ENCODE measurements around the gene P3H1. TPM values are rescaled to one million over a fixed set of nuclear protein-coding genes. Genes with fewer than 3 reads are reported as not detected.

The P3H1 gene
- total and polyA plus RNA-seq, 2 of the 13 experiments (the other 11 are each of a cell fraction or from before 2014, with no cell fraction given), result 64.6 to 120 TPM

- ChIA-PET POLR2A (interaction anchor here (2.8 kb wide), 1 partner anchor 78 kb away, joined by 29 read pairs; the partner anchor contains the start of gene ZNF691), CTCF (ENCODE audit: low intra/inter-chr PET ratio, low total read pairs) (no interaction called here)
- Histone ChIP-seq H3K27me3 (ENCODE audit: control insufficient read depth in 1 of 2, insufficient read depth in 2 of 2, low read length in 2 of 2) (peaks cover 0 to 4% of the 10 kb centered on the region in 2 experiments; a peak in 1 of 5 replicates), H3K36me3 (replicated peaks in 1 of 2; ENCODE audit: control insufficient read depth in 1 of 2, insufficient read depth in 2 of 2, low read length in 2 of 2) (peaks cover 1 to 8% of the 10 kb centered on the region in 2 experiments; a peak in 3 of 5 replicates), H3K9ac (ENCODE audit: insufficient read depth, low read depth, low read length) (peak overlapping the region; percentile 93), H3K9me3 (ENCODE audit: low read length) (no peaks in the 10 kb centered on the region), H4K20me1 (ENCODE audit: insufficient read depth, low read length) (no peaks in the 10 kb centered on the region; the same call in 1 of the 2 replicates), H3K27ac (ENCODE audit: extremely low read length, insufficient read depth, low read length) (peak overlapping the region; percentile 77), H3K79me2 (ENCODE audit: insufficient read depth, low read length) (peaks cover 79% of the 10 kb centered on the region), H3K4me3 (replicated peaks in 1 of 3; ENCODE audit: insufficient read depth in 1 of 3, low read depth in 2 of 3, low read length in 3 of 3) (peak overlapping the region; percentile 95 to 99 (median 97); a peak in 5 of 6 replicates), H2AFZ (ENCODE audit: low read length) (no peak overlapping the region), H3K4me2 (ENCODE audit: low read depth, low read length) (peak overlapping the region; percentile 81), H3K4me1 (ENCODE audit: insufficient read depth, low read length) (peaks cover 51% of the 10 kb centered on the region)
- ATAC-seq, result no peak
- intact Hi-C loops (cut with micrococcal nuclease; ENCODE audit: unreplicated experiment), result loop anchor here (5.0 kb wide), 1 partner anchor 49 kb away; the partner anchor contains the start of genes ERMAP and SVBP
- no peak for FAIRE-seq
- TF ChIP-seq, protein P1, sequence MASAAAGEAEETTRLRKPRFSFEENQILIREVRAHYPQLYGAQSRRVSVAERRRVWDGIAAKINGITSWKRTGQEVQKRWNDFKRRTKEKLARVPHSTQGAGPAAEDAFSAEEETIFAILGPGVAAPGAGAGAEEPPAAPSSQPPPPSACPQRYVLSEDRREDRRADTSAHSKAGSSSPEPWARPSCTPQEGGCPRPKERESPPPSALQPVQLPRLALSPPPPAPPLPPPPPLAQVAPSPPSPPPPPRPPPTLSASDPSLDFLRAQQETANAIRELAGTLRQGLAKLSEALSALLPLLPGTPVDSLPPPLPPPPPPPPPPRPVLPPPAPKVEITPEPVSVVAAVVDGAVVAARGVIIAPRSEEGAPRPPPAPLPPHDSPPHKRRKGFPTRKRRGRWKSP (CRISPR knock-in tag; IDR thresholded peaks at IDR 0.05), result no peak
- TF ChIP-seq DMTF1 (CRISPR knock-in tag; IDR thresholded peaks at IDR 0.05), result no peak
- TF ChIP-seq, protein P2, sequence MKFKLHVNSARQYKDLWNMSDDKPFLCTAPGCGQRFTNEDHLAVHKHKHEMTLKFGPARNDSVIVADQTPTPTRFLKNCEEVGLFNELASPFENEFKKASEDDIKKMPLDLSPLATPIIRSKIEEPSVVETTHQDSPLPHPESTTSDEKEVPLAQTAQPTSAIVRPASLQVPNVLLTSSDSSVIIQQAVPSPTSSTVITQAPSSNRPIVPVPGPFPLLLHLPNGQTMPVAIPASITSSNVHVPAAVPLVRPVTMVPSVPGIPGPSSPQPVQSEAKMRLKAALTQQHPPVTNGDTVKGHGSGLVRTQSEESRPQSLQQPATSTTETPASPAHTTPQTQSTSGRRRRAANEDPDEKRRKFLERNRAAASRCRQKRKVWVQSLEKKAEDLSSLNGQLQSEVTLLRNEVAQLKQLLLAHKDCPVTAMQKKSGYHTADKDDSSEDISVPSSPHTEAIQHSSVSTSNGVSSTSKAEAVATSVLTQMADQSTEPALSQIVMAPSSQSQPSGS (CRISPR knock-in tag; IDR thresholded peaks at IDR 0.05), result no peak
- DNase-seq (ENCODE audit: low spot score), result no peak
- 56% methylated on average over 2 of the region's 2 CpGs for WGBS (ENCODE audit: low lambda C conversion rate)
- BruUV-seq (replicated peaks), result TSS peak; percentile 69
- in situ Hi-C loops (cut with HindIII; ENCODE audit: extremely low pct_ligation_motif_present, low pct_unique_long_range_greater_than_20kb), result no loop called here
Measured at GRCh38 chr1:42768172-42768571, 1.3 kb upstream of the P3H1 start.

All from HepG2 (cell line).